NCI-H82 treated with DMSO at 0.1 percent for 48 hours (cell line): ENCODE data around the gene B4GALT5.

Source experiments
- DNase-seq: peaks from one replicate; lab custom pipeline; 2025; ENCODE audit not compliant: unreplicated experiment; lab: John Stamatoyannopoulos, UW

The B4GALT5 gene

GRCh38 chr20:49587111-49587570, 126.5 kb downstream of the B4GALT5 start:
- DNase-seq = no peak

- DNase-seq = no peak
These were observed 128.0 kb downstream of the B4GALT5 start for GRCh38 chr20:49585585-49586245.

- DNase-seq = no peak
These were observed 129.0 kb downstream of the B4GALT5 start for GRCh38 chr20:49584418-49585382.

- no peak for DNase-seq
These were observed 129.8 kb downstream of the B4GALT5 start for GRCh38 chr20:49583669-49584417.

GRCh38 chr20:49583343-49583668, 130.4 kb downstream of the B4GALT5 start:
- DNase-seq = no peak
